Measurements from ENCODE around the gene TF. TPM values are rescaled to one million over a fixed set of nuclear protein-coding genes. Genes with fewer than 3 reads are reported as not detected.

TF gene
- total and polyA plus RNA-seq, 2 of the 8 experiments (the other 6 are each of a cell fraction or from before 2014, with no cell fraction given) = 0.02 to 0.26 TPM

DNA sequence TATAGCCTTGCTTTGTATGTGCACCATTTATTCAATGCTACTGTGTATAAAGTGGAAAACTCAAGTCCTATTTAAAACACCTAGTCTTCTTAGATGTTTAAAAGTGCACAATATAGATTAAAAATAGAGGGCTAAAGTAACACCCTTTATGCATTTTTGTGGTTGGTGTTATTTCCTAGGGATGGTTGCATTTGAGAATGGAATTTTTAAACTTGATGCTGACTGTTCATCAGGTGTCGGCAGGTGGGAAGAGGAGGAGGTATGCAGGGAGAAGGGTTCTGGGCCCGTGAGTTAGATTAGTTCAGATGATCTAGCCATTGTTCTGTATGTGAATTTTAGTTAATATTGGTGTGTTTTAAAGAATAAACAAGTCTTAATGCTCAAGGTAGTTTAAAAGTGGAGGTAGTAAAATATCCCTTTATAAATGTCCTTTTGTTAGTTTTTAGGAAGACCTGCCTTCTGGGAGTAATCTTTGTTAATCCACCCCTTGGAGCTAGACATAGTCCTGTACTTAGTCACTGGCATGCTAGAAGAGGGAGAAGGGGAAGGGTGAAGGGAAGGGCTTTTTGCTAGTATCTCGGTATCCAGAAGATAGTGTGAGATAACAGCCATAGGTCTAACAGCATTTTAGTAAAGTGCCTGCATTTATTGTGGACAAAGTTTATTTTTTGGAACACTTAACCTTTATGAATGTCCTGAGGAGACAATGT lies 51.4 kb downstream of the TF start:
- H2BK15ac ChIP-seq (ENCODE audit: low read length) = no peak overlapping the region
- no peak overlapping the region for H3K4me2 ChIP-seq (ENCODE audit: insufficient read depth in 1 of 2, low read depth in 2 of 2, low read length in 2 of 2)
- no peaks in the 10 kb centered on the region for H3K79me1 ChIP-seq (ENCODE audit: low read depth, low read length)
- no peak overlapping the region for H3K4me3 ChIP-seq (ENCODE audit: extremely low read depth in 1 of 4, insufficient read depth in 2 of 4, low read depth in 3 of 4, low read length in 4 of 4)
- no peak overlapping the region for H4K5ac ChIP-seq (ENCODE audit: insufficient read length, low read depth, low read length)
- no peak overlapping the region for H2BK5ac ChIP-seq (ENCODE audit: low read depth, low read length)
- no peaks in the 10 kb centered on the region; a peak in 1 of 7 replicates for H3K27me3 ChIP-seq (replicated peaks in 1 of 4; ENCODE audit: control insufficient read depth in 3 of 4, extremely low read depth in 1 of 4, insufficient read depth in 3 of 4, low read length in 3 of 4)
- no peak overlapping the region for H3K4ac ChIP-seq (replicated peaks; ENCODE audit: insufficient read length, low read depth, low read length)
- no peak for TF ChIP-seq HDAC6 (IDR thresholded peaks at IDR 0.05; ENCODE audit: low read depth, low read length)
- TF ChIP-seq, protein P1, sequence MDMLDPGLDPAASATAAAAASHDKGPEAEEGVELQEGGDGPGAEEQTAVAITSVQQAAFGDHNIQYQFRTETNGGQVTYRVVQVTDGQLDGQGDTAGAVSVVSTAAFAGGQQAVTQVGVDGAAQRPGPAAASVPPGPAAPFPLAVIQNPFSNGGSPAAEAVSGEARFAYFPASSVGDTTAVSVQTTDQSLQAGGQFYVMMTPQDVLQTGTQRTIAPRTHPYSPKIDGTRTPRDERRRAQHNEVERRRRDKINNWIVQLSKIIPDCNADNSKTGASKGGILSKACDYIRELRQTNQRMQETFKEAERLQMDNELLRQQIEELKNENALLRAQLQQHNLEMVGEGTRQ (IDR thresholded peaks at IDR 0.05; ENCODE audit: low read length) = no peak
- no peak for TF ChIP-seq CREB1 (IDR thresholded peaks at IDR 0.05)
- no peak for TF ChIP-seq RXRA (IDR thresholded peaks at IDR 0.05; ENCODE audit: insufficient read depth, low read depth, low read length)
- 94% methylated on average over 3 of the region's 3 CpGs; no CpG with 5 or more reads in 1 of the 2 experiments for WGBS, 2 experiments (ENCODE audit: extremely low coverage in 1 of 2, insufficient coverage in 1 of 2, insufficient read length in 1 of 2, insufficient replicate concordance in 2 of 2, low coverage in 1 of 2, low lambda C conversion rate in 2 of 2, missing lambda C conversion rate in 1 of 2)
- no peaks in the 10 kb centered on the region for H3K79me2 ChIP-seq (ENCODE audit: control insufficient read depth in 1 of 2, insufficient read depth in 2 of 2, low read length in 2 of 2)
- no peak overlapping the region for H4K91ac ChIP-seq (replicated peaks; ENCODE audit: insufficient read length, low read length)
- H2AFZ ChIP-seq (ENCODE audit: low read length) = no peak overlapping the region
- no peak overlapping the region for H2BK12ac ChIP-seq (ENCODE audit: low read depth, low read length)
- no peak overlapping the region for H2BK20ac ChIP-seq (ENCODE audit: low read length)
- no peak overlapping the region for H3K18ac ChIP-seq (ENCODE audit: extremely low read depth, low read length)
- no peaks in the 10 kb centered on the region for H3K36me3 ChIP-seq (ENCODE audit: control insufficient read depth in 2 of 4, insufficient read depth in 4 of 4, low read length in 3 of 4)
- peaks cover 8 to 12% of the 10 kb centered on the region in 2 experiments for H3K9me3 ChIP-seq (ENCODE audit: insufficient read depth in 2 of 2, low read depth in 1 of 2, low read length in 1 of 2)
- H3K4me1 ChIP-seq (replicated peaks in 1 of 4; ENCODE audit: control insufficient read depth in 3 of 4, insufficient read depth in 4 of 4, low read length in 3 of 4) = no peaks in the 10 kb centered on the region
- H2AK5ac ChIP-seq (ENCODE audit: low read depth, low read length) = no peak overlapping the region
- no peak overlapping the region for H2BK120ac ChIP-seq (replicated peaks; ENCODE audit: low read depth, low read length)
- no peaks in the 10 kb centered on the region for H4K20me1 ChIP-seq (replicated peaks in 1 of 2; ENCODE audit: control insufficient read depth in 1 of 2, insufficient read depth in 2 of 2, low read length in 2 of 2)
- no peak overlapping the region for H3K14ac ChIP-seq (ENCODE audit: insufficient read length)
- no peak overlapping the region for H3K23ac ChIP-seq (ENCODE audit: insufficient read length)
- no peak overlapping the region for H4K8ac ChIP-seq (ENCODE audit: extremely low read depth, insufficient read depth, low read length)
- FAIRE-seq (no peak), DNase-seq (ENCODE audit: low read depth in 1 of 2, low spot score in 2 of 2) (no peak)
- no peak overlapping the region for H3K56ac ChIP-seq (replicated peaks; ENCODE audit: insufficient read length, low read depth, low read length)
- ChIA-PET CTCF (ENCODE audit: partially characterized antibody) (no interaction called here), POLR2A (ENCODE audit: partially characterized antibody) (no interaction called here)
- no peaks in the 10 kb centered on the region for H3K23me2 ChIP-seq (ENCODE audit: low read depth, low read length)
- no peak overlapping the region for H3K27ac ChIP-seq (ENCODE audit: low read depth, low read length)
- no peak overlapping the region for H3K9ac ChIP-seq (replicated peaks in 1 of 4; ENCODE audit: extremely low read depth in 1 of 4, low read depth in 3 of 4, low read length in 3 of 4)
